Measurements from ENCODE around the gene SRGAP1. TPM values are rescaled to one million over a fixed set of nuclear protein-coding genes. Genes with fewer than 3 reads are reported as not detected.

Gene SRGAP1
- 10 to 100 TPM in 2 of 4 donors, 1 to 10 TPM in 2; 7.2 to 22.9 (median 11.5) TPM for total RNA-seq

- Histone ChIP-seq H3K4me3 (peak within 1 kb of the TSS; percentile 44 to 98), H3K27me3 (no peaks in the 10 kb centered on the region), H3K27ac (peak within 1 kb of the TSS; percentile 64 to 99 (median 98)), H3K4me1 (peaks cover 0 to 41% (median 0%) of the 10 kb centered on the region in 3 donors), H3K9me3 (no peaks in the 10 kb centered on the region), H3K36me3 (no peaks in the 10 kb centered on the region)
- 2 to 3% methylated on average over 7 to 12 of the region's 52 CpGs for WGBS, 2 donors (ENCODE audit: low coverage in 1 of 2)
- peak; percentile 32 for ATAC-seq
- TF ChIP-seq CTCF (IDR thresholded peaks at IDR 0.05) = peak in 1 of 4 experiments; percentile 10
- no peak for TF ChIP-seq EP300 (IDR thresholded peaks at IDR 0.05)
- peak; percentile 22 for TF ChIP-seq POLR2AphosphoS5 (IDR thresholded peaks at IDR 0.05)
- peak in 1 of 2 donors; percentile 12 for TF ChIP-seq POLR2A (IDR thresholded peaks at IDR 0.05)
These were observed at the start of gene SRGAP1 for GRCh38 chr12:63844391-63845341. SRGAP1 (plus strand) TSS chr12:63844700; CDS start chr12:63844817, 117 bp downstream.

DNA sequence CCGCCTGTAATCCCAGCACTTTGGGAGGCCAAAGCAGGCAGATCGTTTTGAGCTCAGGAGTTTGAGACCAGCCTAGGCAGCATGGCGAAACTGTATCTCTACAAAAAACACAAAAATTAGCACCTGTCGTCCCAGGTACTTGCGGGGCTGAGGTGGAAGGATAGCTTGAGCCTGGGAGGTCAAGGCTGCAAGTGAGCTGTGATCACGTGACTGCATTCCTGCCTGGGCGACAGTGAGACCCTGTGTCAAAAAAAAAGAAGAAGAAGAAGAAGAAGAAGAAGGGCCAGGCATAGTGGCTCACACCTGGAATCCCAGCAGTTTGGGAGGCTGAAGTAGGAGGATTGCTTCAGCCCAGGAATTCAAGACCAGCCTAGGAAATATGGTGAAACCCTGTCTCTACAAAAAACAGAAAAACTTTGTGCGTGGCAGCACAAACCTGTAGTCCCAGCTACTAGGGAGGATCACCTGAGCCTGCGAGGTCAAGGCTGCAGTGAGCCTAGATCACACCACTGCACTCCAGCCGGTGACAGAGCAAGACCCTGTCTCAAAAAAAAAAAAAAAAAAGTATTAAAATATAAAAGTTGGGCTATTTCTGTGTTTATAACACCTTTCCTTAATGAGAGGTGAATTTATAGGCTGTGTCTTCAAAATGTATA, 49.3 kb upstream of the SRGAP1 start:
- Histone ChIP-seq H3K27ac (no peak overlapping the region), H3K4me1 (no peaks in the 10 kb centered on the region), H3K4me3 (no peak overlapping the region), H3K36me3 (peaks cover 0 to 28% of the 10 kb centered on the region in 2 donors), H3K27me3 (no peaks in the 10 kb centered on the region), H3K9me3 (no peaks in the 10 kb centered on the region)
- TF ChIP-seq CTCF (IDR thresholded peaks at IDR 0.05) = no peak
- TF ChIP-seq POLR2A (IDR thresholded peaks at IDR 0.05) = no peak
- TF ChIP-seq POLR2AphosphoS5 (IDR thresholded peaks at IDR 0.05) = no peak
- no peak for TF ChIP-seq EP300 (IDR thresholded peaks at IDR 0.05)
- no peak for ATAC-seq
- WGBS, 2 donors (ENCODE audit: low coverage in 1 of 2) = 73 to 76% methylated on average over 7 to 8 of the region's 10 CpGs

GRCh38 chr12:63795944-63796343, 48.6 kb upstream of the SRGAP1 start:
- Histone ChIP-seq H3K9me3 (no peaks in the 10 kb centered on the region), H3K4me3 (no peak overlapping the region), H3K36me3 (peaks cover 0 to 21% of the 10 kb centered on the region in 2 donors), H3K27ac (no peak overlapping the region), H3K4me1 (no peaks in the 10 kb centered on the region), H3K27me3 (no peaks in the 10 kb centered on the region)
- TF ChIP-seq EP300 (IDR thresholded peaks at IDR 0.05) (no peak), POLR2A (IDR thresholded peaks at IDR 0.05) (no peak), CTCF (IDR thresholded peaks at IDR 0.05) (no peak), POLR2AphosphoS5 (IDR thresholded peaks at IDR 0.05) (no peak)
- ATAC-seq = no peak
- 71 to 90% methylated on average over 4 to 6 of the region's 6 CpGs for WGBS, 2 donors (ENCODE audit: low coverage in 1 of 2)

GRCh38 chr12:63802012-63802608, 42.4 kb upstream of the SRGAP1 start:
- TF ChIP-seq CTCF (IDR thresholded peaks at IDR 0.05) (peak; percentile 32 to 65 (median 44)), EP300 (IDR thresholded peaks at IDR 0.05) (no peak)
- 54 to 64% methylated on average over 6 of the region's 6 CpGs for WGBS, 2 donors (ENCODE audit: low coverage in 1 of 2)
- ATAC-seq = no peak
- H3K36me3 ChIP-seq = peaks cover 0 to 21% of the 10 kb centered on the region in 2 donors
- no peak overlapping the region for H3K4me3 ChIP-seq
- H3K4me1 ChIP-seq = no peaks in the 10 kb centered on the region
- H3K27ac ChIP-seq = no peak overlapping the region
- H3K9me3 ChIP-seq = no peaks in the 10 kb centered on the region
- no peaks in the 10 kb centered on the region for H3K27me3 ChIP-seq

Measured in gastroesophageal sphincter (tissue), 4 donors.